ENCODE results near the gene PLEKHM2.
"Not testable (repeated sequence)": the region's sequence is repeated elsewhere in the genome, so short reads cannot be mapped to it uniquely, and the experiment has no call there.

The PLEKHM2 gene

GRCh38 chr1:15676688-15677661 lies 7.1 kb upstream of the PLEKHM2 start:
- no peak for DNase-seq

DNA sequence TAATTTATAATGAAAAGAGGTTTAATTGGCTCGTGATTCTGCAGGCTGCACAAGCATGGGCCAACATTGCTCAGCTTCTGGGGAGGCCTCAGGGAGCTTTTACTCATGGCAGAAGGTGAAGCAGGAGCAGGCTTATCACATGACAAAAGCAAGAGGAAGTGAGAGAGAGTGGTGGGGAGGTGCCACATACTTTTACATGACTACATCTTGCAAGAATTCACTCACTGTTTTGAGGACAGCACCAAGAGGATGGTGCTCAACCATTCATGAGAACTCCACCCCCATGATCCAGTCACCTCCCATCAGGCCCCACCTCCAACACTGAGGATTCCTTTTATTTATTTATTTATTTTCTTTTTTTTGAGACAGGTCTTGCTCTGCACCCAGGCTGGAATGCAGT lies 5.5 kb upstream of the PLEKHM2 start:
- DNase-seq, result peak; percentile 47

DNA sequence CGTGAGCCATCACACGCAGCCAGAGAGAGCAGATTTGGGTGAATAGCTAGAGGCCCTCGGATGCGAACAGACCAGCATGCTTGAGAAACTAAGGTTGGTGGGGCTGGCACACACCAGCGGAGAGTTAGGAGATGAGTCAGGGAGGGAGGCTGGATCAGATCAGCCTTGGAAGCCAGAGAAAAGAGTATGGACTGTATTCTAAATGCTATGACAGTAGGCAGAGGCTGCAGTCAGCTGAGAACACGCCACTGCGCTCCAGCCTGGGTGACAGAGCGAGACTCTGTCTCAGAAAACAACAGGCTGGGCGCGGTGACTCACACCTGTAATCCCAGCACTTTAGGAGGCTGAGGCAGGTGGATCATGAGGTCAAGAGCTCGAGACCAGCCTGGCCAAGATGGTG lies 4.0 kb upstream of the PLEKHM2 start:
- no peak for DNase-seq

GRCh38 chr1:15680561-15681348 lies 3.4 kb upstream of the PLEKHM2 start:
- DNase-seq, result peak; percentile 77

- no peak for DNase-seq
These were observed 2.5 kb upstream of the PLEKHM2 start for GRCh38 chr1:15681349-15682292.

- no peak for DNase-seq
These were observed 1.2 kb upstream of the PLEKHM2 start for GRCh38 chr1:15682936-15683341.

DNA sequence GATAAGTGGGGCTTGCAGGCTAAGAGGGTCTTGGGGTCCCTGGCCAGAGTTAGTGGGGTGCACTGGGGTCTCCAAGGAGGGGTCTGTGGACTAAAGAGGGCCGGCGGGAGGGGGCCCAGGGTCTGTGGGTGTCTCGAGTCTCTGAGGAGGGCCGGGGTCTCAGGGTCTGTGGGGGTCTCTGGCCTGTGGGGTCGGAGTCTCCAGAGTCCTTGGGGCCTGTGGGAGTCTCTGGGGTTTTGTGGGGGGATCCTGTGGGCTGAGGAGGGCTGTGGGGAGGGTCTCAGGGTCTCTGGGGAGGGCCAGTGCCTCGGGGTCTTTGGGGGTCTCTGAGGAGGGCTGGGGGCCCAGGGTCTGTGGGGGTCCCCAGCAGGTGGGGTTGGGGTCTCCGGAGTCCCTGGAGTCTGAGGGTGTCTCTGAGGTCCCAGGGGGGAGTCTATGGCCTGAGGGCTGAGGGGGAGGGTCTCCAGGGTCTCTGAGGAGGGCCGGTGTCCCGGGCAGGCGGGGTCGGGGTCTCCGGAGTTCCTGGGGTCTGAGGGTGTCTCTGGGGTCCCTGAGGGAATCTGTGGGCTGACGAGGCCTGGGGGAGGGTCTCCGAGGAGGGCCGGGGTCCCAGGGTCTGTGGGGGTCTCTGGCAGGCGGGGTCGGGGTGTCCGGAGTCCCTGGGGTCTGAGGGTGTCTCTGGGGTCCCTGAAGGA lies 628 bp upstream of the PLEKHM2 start:
- DNase-seq, result no peak

DNA sequence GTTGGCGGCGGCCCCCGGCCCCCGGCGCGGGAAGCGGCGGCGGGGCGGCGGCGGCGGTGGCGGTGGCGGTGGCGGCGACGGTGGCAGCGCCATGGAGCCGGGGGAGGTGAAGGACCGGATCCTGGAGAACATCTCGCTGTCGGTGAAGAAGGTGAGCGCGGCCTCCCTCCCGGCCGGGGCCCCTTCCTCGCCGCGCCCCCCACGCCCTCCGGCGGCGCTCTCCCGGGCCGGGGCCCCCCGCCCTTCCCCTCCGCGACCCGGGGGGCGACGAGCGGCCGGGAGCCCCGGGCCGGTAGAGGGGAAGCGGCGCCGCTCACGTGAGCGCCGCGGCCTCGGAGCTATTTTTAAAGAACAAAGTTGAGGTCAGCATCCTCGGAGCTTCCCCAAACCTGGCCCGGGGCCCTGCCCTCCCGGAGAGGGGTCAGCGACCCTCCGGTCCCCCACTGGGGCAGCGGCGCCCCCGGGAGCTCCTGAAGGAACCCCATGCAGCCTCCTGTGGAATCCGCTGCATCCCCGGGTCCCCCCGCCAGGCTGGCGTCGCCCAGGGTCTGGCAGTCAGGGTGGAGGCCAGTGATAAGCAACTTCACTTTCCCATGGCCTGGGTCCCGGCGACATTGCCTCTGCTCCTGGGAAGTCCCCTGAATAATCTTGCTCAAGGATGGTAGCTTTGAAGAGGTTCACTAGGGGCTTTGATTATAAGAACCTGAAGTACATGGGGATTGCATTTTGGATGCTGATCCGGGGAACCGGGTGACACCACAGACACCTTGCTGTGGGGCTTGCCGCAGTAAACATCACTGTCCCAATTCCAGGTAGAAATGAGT lies 560 bp downstream of the PLEKHM2 start:
- DNase-seq, result peak; percentile 35

GRCh38 chr1:15685820-15686219 lies 1.7 kb downstream of the PLEKHM2 start:
- no peak for DNase-seq

DNA sequence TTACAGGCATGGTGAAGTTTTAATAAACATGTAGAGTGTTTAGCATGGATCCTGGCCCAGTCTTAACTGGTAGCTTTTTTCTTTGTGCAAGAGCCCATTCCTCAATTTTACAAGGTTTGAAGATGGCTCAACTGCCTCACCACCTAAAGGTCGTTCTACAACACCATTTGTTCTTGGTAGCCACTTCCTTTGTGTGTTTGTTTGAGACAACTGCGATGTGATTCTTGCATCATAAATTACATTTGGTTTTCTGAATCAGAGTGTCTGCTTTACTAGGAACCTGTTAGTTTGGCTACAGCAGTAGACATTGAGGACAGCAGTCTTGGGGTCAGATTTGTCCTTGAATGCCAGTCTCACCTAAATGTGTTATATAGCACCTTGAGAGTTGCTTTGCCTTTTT lies 3.3 kb downstream of the PLEKHM2 start:
- DNase-seq, result no peak

DNA sequence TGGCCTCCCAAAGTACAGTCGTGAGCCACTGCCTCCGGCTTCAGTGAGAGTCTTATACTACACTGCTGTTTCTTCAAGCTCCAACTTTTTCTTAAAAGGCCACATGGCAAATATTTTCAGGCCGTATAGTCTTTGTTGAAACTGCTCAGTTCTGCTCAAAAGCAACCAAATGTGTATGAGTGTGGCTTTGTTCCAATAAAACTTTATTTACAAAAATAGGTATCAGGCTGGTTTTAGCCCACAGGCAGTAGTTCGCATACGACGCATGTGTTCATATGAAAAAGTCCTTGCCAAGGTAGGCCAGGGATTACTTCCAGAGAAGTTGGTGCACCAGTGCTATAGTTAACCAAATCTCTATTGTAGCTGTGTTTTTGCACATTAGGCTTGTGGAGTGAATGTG lies 6.2 kb downstream of the PLEKHM2 start:
- DNase-seq, result no peak

- no peak for DNase-seq
These were observed 7.4 kb downstream of the PLEKHM2 start for GRCh38 chr1:15691434-15692032.

- no peak for DNase-seq
These were observed 8.1 kb downstream of the PLEKHM2 start for GRCh38 chr1:15692121-15692682.

DNA sequence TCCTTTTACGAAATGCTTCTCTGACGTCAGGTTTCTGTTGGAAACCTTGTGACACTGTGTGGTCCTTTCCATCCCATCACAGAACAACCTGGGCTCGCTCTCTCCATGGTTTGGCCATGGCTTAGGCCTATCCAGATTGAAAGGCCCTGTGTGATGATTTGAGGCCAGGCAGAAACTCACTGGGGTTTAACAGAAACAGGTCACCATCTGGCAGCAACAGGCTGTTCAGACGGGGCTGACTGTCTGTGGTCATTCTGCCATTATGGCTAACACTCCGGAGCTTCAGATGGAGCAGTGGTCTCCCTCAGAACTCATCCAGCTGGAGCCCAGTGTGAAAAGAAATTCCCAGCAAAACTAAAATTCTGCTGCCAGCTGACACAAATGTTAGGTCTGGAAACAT lies 9.3 kb downstream of the PLEKHM2 start:
- DNase-seq, result no peak

- DNase-seq, result peak; percentile 53
These were observed 12.9 kb downstream of the PLEKHM2 start for GRCh38 chr1:15696956-15697521.

DNA sequence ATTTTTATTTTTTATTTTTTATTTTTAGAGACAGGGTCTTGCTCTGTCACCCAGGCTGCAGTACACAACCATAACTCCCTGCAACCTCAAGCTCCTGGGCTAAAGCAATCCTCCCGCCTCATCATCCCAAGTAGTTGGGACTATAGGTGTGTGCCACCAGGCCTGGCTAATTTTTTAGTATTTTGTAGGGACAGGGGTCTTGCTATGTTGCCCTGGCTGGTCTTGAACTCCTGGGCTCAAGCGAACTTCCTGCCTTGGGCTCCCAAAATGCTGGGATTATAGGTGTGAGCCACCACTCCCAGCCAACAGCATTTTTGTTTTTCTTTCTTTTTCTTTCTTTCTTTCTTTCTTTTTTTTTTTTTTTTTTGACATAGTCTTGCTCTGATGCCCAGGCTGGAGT lies 14.1 kb downstream of the PLEKHM2 start:
- DNase-seq, result no peak

DNA sequence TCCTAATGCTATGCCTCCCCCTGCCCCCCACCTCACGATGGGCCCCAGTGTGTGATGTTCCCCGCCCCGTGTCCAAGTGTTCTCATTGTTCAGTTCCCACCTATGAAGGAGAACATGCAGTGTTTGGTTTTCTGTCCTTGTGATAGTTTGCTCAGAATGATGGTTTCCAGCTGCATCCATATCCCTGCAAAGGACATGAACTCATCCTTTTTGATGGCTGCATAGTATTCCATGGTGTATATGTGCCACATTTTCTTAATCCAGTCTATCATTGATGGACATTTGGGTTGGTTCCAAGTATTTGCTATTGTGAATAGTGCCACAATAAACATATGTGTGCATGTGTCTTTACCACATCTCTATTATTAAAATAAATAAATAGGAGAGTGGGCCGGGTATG lies 15.2 kb downstream of the PLEKHM2 start:
- not testable (repeated sequence) for DNase-seq

DNA sequence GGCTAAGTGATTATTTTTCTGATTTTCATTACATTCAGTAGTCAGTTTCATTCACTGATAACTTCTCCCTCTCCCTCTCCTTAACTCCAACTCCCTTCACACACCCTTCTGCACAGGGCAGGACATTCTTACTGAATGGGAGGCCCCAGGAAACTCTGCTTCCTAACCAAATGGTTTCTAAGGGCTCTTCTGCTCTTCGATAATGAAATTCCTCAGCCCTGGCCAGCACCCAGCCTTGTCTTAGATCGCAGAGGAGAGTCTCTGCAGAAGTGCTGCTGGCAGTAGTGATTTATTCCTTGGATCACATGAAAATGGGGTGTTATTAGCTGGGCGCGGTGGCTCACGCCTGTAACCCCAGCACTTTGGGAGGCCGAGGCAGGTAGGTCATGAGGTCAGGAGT lies 16.4 kb downstream of the PLEKHM2 start:
- no peak for DNase-seq

DNA sequence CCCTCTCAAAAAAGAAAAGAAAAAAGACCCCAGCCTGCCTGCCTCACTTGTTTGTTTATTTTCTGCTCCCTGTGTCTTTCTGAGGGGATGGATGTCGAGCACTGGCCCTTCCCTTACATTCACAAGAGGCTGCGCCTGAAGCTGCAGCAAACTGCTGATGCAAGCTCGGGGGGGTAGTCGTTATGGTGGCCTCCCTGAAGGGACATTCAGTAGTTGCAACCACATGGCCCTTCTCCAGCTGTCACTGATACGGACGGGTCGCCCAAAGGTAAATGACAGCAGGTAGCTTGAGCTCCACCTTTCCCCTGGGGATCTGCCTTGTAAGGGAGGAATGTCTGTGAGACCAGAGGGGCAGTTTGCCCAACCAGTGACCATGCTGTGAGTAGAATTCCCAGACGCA lies 17.7 kb downstream of the PLEKHM2 start:
- no peak for DNase-seq
